ENCODE measurements around the gene GPSM1.

DNA sequence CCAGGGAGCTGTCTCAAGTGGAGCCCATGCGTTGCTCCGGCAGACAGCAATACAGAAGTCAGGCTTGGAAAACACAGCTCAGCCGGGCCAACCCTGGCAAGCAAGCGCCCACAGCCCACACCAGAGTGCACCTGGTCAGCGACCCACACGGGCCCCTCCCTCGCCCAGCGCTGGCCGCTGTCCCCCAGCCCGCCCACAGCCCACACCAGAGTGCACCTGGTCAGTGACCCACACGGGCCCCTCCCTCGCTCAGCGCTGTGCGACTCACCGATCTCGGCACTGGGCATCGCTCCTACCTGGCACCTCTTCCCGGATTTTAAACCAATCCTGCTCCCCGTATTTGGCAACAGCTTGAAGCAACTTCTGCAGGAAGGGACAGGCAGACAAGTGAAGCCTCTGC, 59.9 kb downstream of the GPSM1 start:
- TF ChIP-seq, protein P1, sequence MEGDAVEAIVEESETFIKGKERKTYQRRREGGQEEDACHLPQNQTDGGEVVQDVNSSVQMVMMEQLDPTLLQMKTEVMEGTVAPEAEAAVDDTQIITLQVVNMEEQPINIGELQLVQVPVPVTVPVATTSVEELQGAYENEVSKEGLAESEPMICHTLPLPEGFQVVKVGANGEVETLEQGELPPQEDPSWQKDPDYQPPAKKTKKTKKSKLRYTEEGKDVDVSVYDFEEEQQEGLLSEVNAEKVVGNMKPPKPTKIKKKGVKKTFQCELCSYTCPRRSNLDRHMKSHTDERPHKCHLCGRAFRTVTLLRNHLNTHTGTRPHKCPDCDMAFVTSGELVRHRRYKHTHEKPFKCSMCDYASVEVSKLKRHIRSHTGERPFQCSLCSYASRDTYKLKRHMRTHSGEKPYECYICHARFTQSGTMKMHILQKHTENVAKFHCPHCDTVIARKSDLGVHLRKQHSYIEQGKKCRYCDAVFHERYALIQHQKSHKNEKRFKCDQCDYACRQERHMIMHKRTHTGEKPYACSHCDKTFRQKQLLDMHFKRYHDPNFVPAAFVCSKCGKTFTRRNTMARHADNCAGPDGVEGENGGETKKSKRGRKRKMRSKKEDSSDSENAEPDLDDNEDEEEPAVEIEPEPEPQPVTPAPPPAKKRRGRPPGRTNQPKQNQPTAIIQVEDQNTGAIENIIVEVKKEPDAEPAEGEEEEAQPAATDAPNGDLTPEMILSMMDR (IDR thresholded peaks at IDR 0.05; ENCODE audit: insufficient read depth, low read length) = no peak
- TF ChIP-seq POLR2AphosphoS5 (IDR thresholded peaks at IDR 0.05; ENCODE audit: low read depth) (no peak), REST (IDR thresholded peaks at IDR 0.05; ENCODE audit: insufficient replicate concordance, low read depth) (no peak)

Measured in HL-60 (cell line).